Measurements from ENCODE around the gene ATG16L1.

GRCh38 chr2:233307565-233307964 lies 56.1 kb downstream of the ATG16L1 start, which contains the start of gene SAG:
- TF ChIP-seq POLR2AphosphoS5 (IDR thresholded peaks at IDR 0.05) (no peak), CTCF (IDR thresholded peaks at IDR 0.05) (no peak), POLR2A (IDR thresholded peaks at IDR 0.05) (no peak), EP300 (IDR thresholded peaks at IDR 0.05) (no peak)
